NT2/D1 (cell line): ENCODE results near the gene TAF4B.

ENCODE experiments used
- SUZ12 ChIP-seq: IDR thresholded peaks from 2 replicates; pipeline ENCODE4 v1.6.1; 2011; ENCODE audit not compliant: insufficient read length, insufficient read depth; ENCODE audit errors: extremely low read depth
- ZNF274 ChIP-seq: IDR thresholded peaks from 2 replicates; pipeline ENCODE4 v1.6.1; 2011; ENCODE audit warnings: mild to moderate bottlenecking, low read depth, low read length

- TF ChIP-seq SUZ12 (no peak), ZNF274 (no peak)
These were observed 35.9 kb downstream of the TAF4B start for GRCh38 chr18:26262156-26262555.
